EL (cell line): ENCODE results near the gene CAPN11.
"Not testable (repeated sequence)": the region's sequence is repeated elsewhere in the genome, so short reads cannot be mapped to it uniquely, and the experiment has no call there.

ENCODE experiments used
- DNase-seq: peaks from one replicate; pipeline ENCODE4 v3.0.0-alpha.2; 2016

CAPN11 gene

DNA sequence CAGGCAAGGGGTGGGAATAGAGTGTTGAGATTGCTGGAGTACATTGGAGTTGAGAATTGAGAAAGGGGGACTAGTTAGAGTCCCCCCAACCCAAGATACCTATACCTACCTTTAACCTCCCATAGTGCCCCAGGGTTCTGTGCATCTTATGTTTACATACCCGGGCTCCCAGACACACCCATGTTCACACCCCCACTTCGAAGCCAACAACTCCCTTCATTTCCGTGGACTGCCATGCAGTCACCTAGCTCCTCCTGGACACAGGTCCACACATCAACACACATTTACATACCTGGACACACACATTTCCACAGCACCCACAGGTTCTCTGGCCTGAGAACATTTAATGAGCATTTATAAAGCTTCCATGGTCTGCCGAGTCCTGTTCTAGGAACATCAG, 26.1 kb upstream of the CAPN11 start:
- no peak for DNase-seq

DNA sequence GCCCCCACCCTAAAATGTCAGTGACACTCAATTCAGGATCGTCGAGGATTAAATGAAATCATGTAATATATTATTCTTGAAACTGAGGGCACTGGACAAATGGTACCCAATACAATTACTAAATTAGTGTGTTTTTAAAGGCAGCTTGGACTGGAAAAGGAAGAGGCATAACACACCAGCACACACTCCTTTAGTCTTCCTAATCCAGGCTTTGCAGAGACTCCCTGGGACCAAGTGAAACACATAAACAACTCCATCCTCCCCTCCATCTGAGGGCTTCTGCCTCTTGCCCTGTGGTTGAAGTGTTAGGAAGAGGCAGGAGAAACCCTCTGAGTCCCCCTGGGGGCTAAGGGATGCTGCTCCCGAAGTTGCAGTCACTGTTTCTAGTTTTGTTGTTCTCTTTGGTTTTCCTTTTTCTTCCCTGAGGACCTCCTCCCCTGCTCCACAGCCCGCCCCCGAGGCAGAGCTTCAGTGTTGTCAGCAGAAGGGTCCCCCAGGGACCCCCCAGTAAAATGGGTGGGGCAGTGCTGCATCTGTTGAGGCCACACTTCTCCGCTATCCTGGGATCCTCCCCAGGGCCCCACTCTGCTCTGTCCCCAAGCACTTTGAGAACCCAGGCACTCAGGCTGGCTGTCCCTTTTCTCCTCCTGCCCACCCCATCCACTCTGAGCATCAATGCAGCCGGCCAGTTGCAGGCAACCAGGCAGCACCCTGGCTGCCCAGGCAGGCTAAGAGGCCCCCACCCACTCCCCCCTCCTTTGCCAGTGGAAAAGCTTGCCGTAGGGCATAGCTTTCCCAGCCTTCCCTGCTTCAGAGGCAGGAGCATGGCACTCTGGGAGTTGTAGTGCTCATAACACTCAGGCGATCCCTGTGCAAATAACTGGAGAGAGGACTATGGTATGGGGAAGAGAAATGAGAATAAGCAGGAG, 25.4 kb upstream of the CAPN11 start:
- peak; percentile 64 for DNase-seq

DNA sequence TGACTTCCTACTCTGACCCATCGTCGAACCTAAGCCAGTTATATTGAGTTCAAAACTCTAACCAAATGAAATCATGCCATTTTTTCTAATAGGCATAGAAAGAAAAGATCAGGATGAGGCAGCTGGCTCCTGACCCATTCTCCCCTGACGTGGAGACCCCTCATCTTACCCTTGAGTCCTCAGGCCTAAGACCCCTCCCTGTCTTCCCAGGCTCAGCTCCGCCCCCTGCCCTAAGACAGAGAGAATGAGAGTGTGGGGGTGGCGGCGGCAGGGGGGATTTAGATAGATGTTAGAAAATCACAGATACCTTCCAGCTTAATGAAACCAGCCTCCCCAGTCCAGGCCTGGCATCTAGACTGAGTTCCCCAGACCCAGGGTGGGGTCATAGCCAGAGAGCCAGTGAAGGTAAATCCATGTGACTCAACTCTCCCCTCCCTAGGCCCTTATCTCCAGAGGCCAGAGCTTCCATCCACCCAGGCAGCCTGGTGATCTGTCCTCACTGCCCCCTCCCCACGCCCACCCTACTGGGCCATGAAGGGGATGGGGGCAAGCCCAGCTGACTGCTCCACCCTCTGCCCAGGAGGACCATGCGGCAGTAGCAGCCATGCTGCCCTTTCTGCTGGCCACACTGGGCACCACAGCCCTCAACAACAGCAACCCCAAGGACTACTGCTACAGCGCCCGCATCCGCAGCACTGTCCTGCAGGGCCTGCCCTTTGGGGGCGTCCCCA, 24.5 kb upstream of the CAPN11 start:
- DNase-seq = no peak

DNA sequence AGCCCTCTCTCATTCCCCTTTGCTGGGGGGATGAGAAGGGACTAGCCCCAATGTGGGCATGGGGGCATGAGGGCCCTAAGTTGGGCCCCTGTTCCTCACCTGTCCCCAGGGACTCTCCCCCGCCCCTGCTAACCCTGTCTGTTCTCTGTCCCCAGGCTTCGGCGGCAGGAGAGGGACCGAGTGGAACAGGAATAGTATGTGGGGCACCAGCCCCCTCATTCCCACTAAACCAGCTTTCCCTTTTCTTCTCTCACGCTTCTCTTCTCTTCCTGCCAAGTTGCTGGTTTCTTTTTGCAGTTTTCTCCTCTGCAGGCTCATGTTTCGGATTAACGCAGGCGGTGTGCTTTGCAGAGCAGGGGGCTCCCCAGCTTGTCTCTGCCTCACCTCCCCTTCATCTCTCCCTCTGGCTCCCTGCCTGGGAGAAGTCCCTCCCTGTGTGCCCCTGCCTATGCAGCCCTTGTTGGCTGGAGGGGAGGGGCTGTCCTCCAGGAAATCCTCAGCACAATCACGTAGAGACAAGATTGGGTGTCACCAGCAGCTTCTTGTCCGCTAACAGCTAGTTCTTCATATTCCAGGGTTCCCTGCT, 23.4 kb upstream of the CAPN11 start:
- DNase-seq = no peak

DNA sequence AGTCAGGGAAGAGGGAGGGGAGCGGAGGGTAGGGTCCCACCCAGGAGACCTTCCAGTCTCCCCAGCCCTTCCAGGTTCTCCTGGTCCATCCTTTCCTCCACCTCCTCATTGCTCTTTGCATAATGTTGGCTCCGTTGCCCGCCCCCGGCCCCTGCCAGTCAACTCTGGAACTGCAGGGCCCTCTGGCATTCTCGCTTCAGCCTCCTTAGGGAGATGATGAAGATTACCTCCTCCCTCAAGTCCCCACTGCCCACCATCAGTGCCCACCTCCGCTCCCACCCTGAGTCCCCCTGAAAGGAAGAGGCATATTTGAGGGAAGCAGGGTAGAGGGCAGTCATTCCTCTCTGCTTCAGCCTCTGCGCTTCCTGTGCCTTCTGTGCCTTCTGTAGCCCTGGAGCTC, 22.7 kb upstream of the CAPN11 start:
- no peak for DNase-seq

DNA sequence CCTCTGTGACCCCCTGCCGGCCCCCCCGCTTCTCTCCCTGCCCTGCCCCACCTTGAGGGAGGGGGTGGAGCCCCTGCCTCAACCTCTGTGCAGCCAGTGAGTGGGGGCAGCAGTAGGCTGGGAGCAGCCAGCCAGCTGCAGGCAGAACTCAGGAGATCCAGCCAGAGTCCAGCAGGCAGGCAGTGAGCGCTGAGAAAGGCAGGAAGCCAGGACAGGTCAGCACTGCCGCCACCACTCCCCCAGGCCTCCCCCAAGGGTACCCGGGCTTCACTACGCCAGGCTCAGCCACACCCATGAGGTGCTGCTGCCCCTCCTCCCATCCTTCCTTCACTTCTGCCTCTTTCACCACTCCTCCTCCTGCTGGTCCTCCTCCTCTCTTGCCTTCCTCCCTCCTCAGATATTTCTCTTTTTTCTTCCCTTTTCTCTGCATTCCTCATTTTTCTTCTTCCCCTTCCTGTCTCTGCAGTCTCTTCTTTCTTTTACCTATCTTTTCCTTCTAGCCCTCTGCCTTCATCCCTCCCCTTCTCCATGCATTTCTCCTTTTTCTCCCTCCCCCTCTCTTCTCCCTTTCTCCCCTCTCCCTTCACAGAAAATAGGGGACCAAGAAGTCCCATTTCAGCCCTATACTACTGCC, 19.8 kb upstream of the CAPN11 start:
- no peak for DNase-seq

DNA sequence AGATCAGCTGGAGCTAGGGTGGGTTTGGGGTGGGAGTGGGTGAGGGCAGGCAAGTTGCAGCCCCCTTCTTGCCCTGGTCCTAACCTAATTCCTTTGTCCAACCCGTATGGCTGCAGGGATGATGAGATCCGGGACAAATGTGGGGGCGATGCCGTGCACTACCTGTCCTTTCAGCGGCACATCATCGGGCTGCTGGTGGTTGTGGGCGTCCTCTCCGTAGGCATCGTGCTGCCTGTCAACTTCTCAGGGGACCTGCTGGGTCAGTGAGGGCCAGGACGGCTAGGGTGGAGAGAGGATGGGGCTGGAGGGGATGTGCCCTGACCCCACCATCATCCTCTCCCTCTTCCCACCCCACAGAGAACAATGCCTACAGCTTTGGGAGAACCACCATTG, 19.3 kb upstream of the CAPN11 start:
- no peak for DNase-seq

DNA sequence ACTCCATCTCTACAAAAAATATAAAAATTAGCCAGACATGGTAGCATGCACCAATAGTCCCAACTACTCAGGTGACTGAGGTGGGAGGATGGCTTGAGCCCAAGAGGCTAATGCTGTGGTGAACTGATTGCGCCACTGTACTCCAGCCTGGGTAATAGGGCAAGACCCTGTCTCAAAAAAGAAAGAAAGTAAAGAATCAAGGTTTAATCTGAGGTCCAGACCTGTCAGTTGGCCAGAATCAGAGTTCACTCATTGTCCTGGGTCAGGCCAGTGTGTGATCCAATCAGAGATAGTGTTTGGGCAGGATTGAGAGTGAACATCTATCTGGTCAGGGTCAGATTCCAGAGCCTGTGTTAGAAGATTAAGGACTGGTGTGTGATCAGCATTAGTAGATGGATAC, 15.8 kb upstream of the CAPN11 start:
- no peak for DNase-seq

DNA sequence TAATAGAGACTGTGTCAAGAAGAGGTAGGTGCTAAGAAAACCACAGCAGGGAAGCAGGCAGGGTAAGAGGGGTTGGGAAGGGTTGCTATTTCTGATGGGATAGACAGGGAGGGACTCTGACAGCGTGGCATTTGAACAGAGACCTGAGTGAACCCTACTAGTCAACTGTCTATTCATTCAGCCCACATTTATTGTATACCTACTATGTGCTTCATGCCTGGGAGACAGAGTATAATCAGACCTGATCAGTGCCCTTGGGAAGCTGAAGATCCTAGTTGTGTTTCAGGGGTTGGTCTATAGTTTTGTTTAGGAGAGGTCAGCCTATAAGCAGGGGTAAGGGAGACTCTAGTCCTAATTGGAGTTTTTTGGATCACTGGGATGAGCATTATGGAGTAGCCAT, 14.9 kb upstream of the CAPN11 start:
- no peak for DNase-seq

DNA sequence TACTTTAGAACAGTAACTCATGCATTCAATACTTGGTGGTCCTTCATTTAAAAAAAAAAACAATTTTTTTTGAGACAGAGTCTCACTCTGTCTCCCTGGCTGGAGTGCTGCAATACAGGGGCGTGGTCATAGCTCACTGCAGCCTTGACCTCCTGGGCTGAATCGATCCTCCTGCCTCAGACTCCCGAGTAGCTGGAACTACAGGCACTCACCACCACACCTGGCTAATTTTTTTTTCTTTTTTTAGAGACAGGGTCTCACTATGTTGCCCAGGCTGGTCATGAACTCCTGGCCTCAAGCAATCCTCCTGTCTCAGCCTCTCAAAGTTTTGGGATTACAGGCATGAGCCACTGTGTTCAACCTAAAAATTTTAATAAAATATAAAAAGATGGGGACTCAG, 14.1 kb upstream of the CAPN11 start:
- DNase-seq = not testable (repeated sequence)

DNA sequence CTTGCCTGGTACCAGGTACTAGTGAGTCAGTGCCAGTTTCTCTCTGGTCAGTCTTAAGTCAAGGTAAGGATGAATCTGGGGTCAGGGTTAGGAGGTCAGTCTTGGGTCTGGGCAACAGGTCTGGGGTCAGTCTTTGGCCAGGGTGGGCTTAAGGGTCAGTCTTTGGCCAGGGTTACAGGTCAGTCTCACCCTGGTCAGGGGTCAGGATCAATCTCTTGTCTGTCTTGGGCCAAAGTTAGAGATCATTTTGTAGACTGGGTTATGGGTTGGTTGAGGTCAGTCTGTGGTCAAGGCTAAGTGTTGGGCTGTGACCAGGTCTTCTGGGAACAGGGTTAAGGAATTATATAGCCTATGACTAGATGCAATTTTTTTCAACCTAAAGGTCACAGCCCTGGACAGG, 12.8 kb upstream of the CAPN11 start:
- no peak for DNase-seq

DNA sequence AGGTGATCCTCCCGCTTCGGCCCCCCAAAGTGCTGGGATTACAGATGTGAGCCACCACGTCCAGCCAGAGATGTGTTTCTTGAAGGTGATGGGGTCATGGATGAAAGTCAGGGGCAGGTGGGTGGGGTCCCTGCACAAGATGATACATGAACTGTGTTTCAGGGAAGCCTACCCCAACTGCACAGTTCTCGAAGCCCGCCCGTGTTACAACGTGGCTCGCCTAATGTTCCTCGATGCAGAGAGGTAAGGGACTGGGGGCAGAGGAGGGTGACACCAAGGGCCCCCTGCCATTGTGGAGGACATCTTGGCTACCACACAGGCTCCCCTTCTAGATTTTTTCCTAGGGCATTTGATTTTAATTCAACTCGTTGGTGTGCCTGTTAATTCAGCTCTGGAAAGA, 11.9 kb upstream of the CAPN11 start:
- no peak for DNase-seq

DNA sequence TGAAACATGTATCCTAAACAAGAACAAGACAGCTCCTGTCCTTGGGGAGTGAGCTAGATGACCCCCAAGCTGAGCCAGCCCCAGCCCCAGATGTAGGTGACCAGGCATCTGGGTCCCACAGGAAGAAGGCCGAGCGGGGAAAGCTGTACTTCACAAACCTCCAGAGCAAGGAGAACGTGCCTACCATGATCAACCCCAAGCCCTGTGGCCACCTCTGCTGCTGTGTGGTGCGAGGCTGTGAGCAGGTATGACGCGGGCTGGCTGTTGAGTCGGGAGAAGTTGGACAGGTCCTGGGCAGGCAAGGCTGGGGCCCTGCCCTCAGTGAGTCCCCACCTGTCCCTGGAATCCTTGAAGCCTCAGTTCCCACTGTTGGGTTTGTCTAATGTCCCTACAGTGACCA, 11.4 kb upstream of the CAPN11 start:
- no peak for DNase-seq

DNA sequence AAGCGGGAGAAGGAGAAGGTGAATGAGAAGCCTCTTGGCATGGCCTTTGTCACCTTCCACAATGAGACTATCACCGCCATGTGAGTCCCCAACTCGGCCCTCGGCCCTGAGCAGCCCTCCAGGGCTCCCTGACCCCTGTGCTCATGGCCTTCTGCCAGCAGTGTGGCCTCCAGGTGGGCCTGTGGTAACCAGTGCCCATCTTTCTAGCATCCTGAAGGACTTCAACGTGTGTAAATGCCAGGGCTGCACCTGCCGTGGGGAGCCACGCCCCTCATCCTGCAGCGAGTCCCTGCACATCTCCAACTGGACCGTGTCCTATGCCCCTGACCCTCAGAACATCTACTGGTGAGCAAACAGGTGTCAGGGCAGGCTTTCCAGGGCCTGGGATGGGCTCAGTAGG, 10.3 kb upstream of the CAPN11 start:
- no peak for DNase-seq

DNA sequence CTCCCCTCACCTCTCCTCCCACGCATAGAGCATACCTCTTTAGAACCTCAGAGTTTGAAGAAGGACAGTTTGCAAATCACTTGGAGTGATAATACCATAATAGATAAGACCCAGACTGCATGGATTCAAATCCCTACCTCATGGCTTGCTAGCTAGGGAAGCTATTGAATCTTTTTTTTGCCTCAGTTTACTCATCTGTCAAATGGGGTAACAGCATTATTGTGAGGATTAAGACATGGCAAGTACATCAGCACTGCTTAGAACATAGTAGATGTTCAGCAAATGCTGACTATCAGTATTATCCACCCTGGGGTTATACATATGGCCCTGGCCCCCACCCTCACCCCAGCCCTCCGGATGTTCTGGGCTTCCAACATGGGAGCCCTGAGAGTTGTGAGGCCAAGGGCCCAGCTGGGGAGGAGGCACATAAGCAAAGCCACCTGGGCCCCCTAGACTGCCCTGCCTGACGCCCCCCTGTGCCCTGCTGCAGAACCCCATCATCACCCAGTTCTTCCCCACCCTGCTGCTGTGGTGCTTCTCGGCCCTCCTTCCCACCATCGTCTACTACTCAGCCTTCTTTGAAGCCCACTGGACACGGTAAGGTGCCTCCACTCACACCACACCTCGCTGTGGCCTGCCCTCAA, 9.1 kb upstream of the CAPN11 start:
- DNase-seq = no peak

DNA sequence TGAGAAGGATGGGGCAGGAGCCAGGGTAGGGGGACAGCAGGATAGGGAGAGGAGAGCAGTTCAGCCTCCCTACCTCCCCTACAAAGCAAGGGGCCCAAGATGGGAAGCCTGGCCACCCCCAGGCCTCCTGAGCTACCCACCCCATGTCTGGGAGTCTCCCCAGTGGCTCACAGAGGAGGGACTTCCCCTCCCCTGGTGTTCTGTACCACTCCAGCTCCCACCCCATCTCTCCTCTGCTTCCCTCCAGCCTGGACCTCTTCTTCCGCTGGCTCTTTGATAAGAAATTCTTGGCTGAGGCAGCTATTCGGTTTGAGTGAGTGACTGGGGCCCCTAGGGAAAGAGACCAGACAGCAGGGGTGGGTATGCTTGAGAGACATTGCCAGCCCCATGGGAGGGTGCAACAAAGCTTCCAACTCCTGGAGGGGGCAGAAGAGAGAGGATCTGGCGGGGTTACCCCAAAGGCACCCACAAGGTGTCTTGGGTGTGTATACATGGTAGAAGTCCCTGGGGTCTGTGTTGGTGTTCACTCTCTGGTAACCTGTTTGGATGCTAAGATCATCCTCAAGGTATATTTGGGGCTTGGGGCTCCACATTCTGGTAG, 8.2 kb upstream of the CAPN11 start:
- no peak for DNase-seq

DNA sequence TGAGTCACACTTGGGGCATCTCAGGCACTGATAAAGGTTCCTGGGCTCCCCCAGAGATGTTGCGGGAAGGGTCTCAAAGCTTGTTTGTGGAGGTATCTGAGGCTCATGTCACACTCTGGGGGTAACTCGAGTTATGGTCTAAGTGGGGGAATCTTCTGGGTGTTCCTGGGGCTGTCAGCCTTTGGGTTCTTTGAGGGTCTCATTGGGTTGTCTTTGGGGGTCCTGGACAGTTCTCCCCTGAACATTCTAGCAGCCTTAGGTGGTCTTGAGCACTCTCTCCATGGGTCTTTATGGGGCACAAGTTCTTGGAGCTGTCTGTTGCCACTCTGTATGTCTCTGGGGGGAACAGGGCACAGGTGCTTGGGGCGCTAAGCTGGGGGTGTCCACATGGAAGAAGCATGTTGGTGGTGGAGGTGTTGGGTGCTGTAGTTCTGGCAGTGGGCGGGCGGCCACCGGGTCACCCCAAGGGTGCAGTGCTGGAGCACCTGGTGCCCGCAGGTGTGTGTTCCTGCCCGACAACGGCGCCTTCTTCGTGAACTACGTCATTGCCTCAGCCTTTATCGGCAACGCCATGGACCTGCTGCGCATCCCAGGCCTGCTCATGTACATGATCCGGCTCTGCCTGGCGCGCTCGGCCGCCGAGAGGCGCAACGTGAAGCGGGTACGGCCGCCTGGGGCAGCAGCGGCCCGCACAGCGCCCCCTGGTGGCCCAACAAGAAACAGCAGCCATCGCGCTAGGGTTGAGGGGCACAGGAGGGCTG, 7.1 kb upstream of the CAPN11 start:
- DNase-seq = peak; percentile 69

DNA sequence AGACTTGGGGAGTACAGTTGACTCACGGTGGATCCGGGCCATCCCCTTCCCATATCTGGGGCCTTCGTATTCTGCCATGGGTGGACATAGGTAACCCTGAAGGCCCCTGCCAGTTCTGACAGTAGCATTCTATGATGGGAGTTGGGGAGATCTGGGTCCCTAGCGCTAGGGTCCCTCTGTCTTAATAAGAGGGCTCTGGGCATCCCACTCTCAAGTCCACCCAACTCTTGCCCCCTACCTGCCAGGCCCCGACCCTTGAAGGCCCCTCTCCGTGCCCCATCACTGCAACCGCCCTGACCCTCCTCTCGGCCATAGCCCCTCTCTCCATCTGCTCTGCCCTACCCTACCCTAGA, 6.5 kb upstream of the CAPN11 start:
- no peak for DNase-seq

DNA sequence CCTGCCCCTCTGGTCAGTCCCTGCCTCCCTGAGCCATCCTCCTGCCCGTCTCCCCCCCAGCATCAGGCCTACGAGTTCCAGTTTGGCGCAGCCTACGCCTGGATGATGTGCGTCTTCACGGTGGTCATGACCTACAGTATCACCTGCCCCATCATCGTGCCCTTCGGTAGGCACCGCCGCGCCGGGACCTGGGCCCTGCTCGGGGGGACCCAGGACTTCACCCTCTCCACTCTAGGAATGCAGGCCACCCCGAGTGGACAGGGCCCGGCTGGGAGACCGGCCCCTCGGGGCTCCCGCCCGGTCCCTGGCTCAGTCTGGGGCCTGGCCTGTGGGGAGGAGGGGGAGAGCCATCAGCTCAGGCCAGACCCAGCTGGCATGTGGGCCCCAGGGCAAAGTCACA, 6.1 kb upstream of the CAPN11 start:
- no peak for DNase-seq

DNA sequence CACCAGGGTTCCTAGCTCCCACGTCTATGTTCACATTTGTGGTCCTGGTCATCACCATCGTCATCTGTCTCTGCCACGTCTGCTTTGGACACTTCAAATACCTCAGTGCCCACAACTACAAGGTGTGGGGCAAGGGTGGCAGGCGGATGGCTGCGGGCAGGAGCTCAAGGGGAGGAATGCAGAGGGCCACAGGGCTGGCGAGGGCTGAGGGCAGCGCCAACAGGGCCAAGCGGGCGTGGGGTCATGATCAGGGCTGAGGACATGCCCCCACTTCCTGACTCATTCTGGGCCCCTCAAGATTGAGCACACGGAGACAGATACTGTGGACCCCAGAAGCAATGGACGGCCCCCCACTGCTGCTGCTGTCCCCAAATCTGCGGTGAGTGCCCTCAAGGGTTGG, 4.6 kb upstream of the CAPN11 start:
- no peak for DNase-seq

DNA sequence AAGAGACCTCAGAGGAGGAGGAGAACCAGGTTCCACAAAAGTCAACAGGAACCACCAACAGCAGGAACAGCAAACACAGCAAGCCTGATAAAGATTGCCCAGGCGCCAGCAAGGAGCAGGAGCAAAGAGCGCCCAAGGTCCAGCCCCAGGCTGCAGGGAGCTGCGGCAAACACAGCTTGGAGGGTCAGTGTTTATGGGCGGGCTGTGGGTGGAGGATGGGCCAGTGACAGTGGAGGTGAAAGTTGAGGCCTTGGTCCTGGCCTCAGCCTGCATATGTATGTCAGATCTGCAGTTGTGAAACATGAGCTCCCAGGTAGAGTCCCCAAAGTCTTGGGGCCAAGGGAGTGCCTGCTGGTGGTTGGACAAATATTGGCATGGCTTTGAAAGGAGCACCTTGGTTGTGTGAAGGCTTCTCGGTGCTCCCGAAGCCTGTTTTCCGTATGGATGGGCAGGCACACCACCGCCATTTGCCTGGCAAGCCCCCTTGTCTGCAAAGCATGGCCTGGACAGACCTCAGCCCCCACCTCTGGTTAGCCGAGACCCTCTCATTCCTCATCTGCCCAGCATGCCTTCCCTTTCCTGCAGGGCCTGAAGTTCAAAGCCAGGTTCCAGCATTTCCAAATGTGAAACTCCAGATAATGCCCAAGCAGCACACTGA, 2.0 kb upstream of the CAPN11 start:
- no peak for DNase-seq
